ENCODE measurements around the gene EPS8L2. TPM values are rescaled to one million over a fixed set of nuclear protein-coding genes. Genes with fewer than 3 reads are reported as not detected.

Gene EPS8L2
- polyA plus RNA-seq, 3 donors = 11.2 to 54.5 (median 29.2) TPM

Other genes with a start within 250 kb of the EPS8L2 start
- gene RNH1, start 199.0 kb upstream of the EPS8L2 start, polyA plus RNA-seq = 100 to 1,000 TPM in 2 of 3 donors, 10 to 100 TPM in 1; 93.4 to 217 (median 208) TPM
- 10 to 100 TPM; 34.1 to 76.3 (median 58.1) TPM for gene HRAS, start 170.7 kb upstream of the EPS8L2 start, polyA plus RNA-seq
- gene LRRC56, start 168.7 kb upstream of the EPS8L2 start, polyA plus RNA-seq = 1 to 10 TPM in 2 of 3 donors, under 1 TPM in 1; 0.86 to 1.5 (median 1.4) TPM
- 1 to 10 TPM; 1.2 to 5.2 (median 1.9) TPM for gene LMNTD2, start 145.5 kb upstream of the EPS8L2 start, polyA plus RNA-seq
- gene RASSF7, start 145.3 kb upstream of the EPS8L2 start, polyA plus RNA-seq = 10 to 100 TPM in 2 of 3 donors, 1 to 10 TPM in 1; 6.1 to 43.9 (median 11.4) TPM
- gene PHRF1, start 129.8 kb upstream of the EPS8L2 start, polyA plus RNA-seq = 10 to 100 TPM in 2 of 3 donors, 1 to 10 TPM in 1; 8.9 to 19.8 (median 16.0) TPM
- gene IRF7, start 90.3 kb upstream of the EPS8L2 start, polyA plus RNA-seq = 10 to 100 TPM; 20.7 to 49.3 (median 22.1) TPM
- under 1 TPM in 2 of 3 donors, not detected in 1; 0.39 to 0.74 TPM for gene CDHR5, start 81.3 kb upstream of the EPS8L2 start, polyA plus RNA-seq
- gene SCT, start 79.0 kb upstream of the EPS8L2 start, polyA plus RNA-seq = not detected
- under 1 TPM in 2 of 3 donors, not detected in 1; 0.16 to 0.18 TPM for gene DRD4, start 69.0 kb upstream of the EPS8L2 start, polyA plus RNA-seq
- 10 to 100 TPM; 18.3 to 28.0 (median 18.8) TPM for gene DEAF1, start 11.0 kb upstream of the EPS8L2 start, polyA plus RNA-seq
- gene TMEM80, start 10.4 kb upstream of the EPS8L2 start, polyA plus RNA-seq = 10 to 100 TPM; 18.6 to 27.0 (median 19.8) TPM
- gene TALDO1, start 41.2 kb downstream of the EPS8L2 start, polyA plus RNA-seq = 100 to 1,000 TPM in 2 of 3 donors, 10 to 100 TPM in 1; 99.7 to 306 (median 185) TPM
- gene GATD1, start 71.3 kb downstream of the EPS8L2 start, polyA plus RNA-seq = 10 to 100 TPM; 15.4 to 33.4 (median 32.5) TPM
- gene CEND1, start 83.9 kb downstream of the EPS8L2 start, polyA plus RNA-seq = under 1 TPM in 2 of 3 donors, not detected in 1; 0.04 to 0.09 TPM
- gene SLC25A22, start 92.0 kb downstream of the EPS8L2 start, polyA plus RNA-seq = 10 to 100 TPM; 11.1 to 53.6 (median 40.1) TPM
- gene PIDD1, start 99.0 kb downstream of the EPS8L2 start, polyA plus RNA-seq = 10 to 100 TPM in 2 of 3 donors, 1 to 10 TPM in 1; 9.2 to 16.5 (median 12.4) TPM
- gene RPLP2, start 103.7 kb downstream of the EPS8L2 start, polyA plus RNA-seq = 1,000 to 10,000 TPM; 1,158 to 3,822 (median 2,898) TPM
- 1,000 to 10,000 TPM in 1 of 3 donors, 100 to 1,000 TPM in 2; 309 to 2,521 (median 389) TPM for gene PNPLA2, start 112.7 kb downstream of the EPS8L2 start, polyA plus RNA-seq
- 100 to 1,000 TPM in 1 of 3 donors, 10 to 100 TPM in 2; 36.7 to 174 (median 50.7) TPM for gene CRACR2B, start 121.7 kb downstream of the EPS8L2 start, polyA plus RNA-seq
- gene CD151, start 126.7 kb downstream of the EPS8L2 start, polyA plus RNA-seq = 100 to 1,000 TPM; 495 to 757 (median 531) TPM
- 100 to 1,000 TPM; 126 to 454 (median 290) TPM for gene POLR2L, start 136.3 kb downstream of the EPS8L2 start, polyA plus RNA-seq
- gene TSPAN4, start 136.6 kb downstream of the EPS8L2 start, polyA plus RNA-seq = 100 to 1,000 TPM in 2 of 3 donors, 10 to 100 TPM in 1; 34.1 to 122 (median 115) TPM
- gene CHID1, start 204.6 kb downstream of the EPS8L2 start, polyA plus RNA-seq = 10 to 100 TPM; 45.3 to 62.6 (median 51.9) TPM
- gene AP2A2, start 219.6 kb downstream of the EPS8L2 start, polyA plus RNA-seq = 10 to 100 TPM; 32.0 to 57.4 (median 37.3) TPM